HG02981 (cell line): ENCODE data around the gene CHST12.

ENCODE experiments used
- ATAC-seq: cut with Tn5 transposase; IDR thresholded peaks from one replicate; pipeline ENCODE4 v1.9.1; 2021; ENCODE audit warnings: mild to moderate bottlenecking, moderate library complexity; ENCODE audit not compliant: unreplicated experiment

CHST12 gene

GRCh38 chr7:2433713-2434550, 30.5 kb downstream of the CHST12 start:
- no peak for ATAC-seq

- ATAC-seq = no peak
Measured at GRCh38 chr7:2435146-2435545, 31.7 kb downstream of the CHST12 start.

GRCh38 chr7:2436341-2437104, 33.1 kb downstream of the CHST12 start:
- no peak for ATAC-seq

GRCh38 chr7:2437136-2437535, 33.7 kb downstream of the CHST12 start:
- no peak for ATAC-seq

- no peak for ATAC-seq
Measured at GRCh38 chr7:2437537-2438148, 34.2 kb downstream of the CHST12 start.

GRCh38 chr7:2438186-2438585, 34.8 kb downstream of the CHST12 start:
- no peak for ATAC-seq

GRCh38 chr7:2438775-2439174, 35.4 kb downstream of the CHST12 start:
- no peak for ATAC-seq

GRCh38 chr7:2440608-2441245, 37.3 kb downstream of the CHST12 start:
- ATAC-seq = no peak

- ATAC-seq = no peak
Measured at GRCh38 chr7:2441430-2442058, 38.1 kb downstream of the CHST12 start.

- no peak for ATAC-seq
Measured at GRCh38 chr7:2443491-2443890, 40.1 kb downstream of the CHST12 start.

GRCh38 chr7:2444476-2444875, 41.1 kb downstream of the CHST12 start:
- no peak for ATAC-seq

- ATAC-seq = no peak
Measured at GRCh38 chr7:2445047-2445446, 41.6 kb downstream of the CHST12 start.

- no peak for ATAC-seq
Measured at GRCh38 chr7:2445898-2446555, 42.6 kb downstream of the CHST12 start.

- no peak for ATAC-seq
Measured at GRCh38 chr7:2446676-2447075, 43.3 kb downstream of the CHST12 start.

- no peak for ATAC-seq
Measured at GRCh38 chr7:2450198-2451107, 47.0 kb downstream of the CHST12 start.

GRCh38 chr7:2451171-2452073, 48.0 kb downstream of the CHST12 start:
- peak; percentile 80 for ATAC-seq

- ATAC-seq = peak; percentile 32
Measured at GRCh38 chr7:2452074-2452507, 48.7 kb downstream of the CHST12 start.

GRCh38 chr7:2452643-2453270, 49.3 kb downstream of the CHST12 start:
- no peak for ATAC-seq
